Measurements from ENCODE around the gene PCSK4.

DNA sequence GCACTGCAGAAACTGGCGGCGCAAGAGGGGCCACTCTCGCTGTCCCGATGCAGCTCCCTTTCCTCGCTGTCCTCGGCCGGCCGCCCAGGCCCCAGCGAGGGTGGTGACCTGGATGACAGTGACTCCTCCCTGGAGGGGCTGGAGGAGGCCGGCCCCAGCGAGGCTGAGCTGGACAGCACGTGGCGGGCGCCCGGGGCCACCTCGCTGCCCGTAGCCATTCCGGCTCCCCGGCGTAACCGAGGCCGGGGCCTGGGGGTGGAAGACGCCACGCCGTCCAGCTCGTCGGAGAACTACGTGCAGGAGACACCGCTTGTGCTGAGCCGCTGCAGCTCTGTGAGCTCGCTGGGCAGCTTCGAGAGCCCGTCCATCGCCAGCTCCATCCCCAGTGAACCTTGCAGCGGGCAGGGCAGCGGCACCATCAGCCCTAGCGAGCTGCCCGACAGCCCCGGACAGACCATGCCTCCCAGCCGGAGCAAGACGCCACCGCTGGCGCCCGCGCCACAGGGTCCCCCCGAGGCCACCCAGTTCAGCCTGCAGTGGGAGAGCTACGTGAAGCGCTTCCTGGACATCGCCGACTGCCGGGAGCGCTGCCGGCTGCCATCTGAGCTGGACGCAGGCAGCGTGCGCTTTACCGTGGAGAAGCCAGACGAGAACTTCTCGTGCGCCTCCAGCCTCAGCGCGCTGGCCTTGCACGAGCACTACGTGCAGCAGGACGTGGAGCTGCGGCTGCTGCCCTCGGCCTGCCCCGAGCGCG lies 23.5 kb downstream of the PCSK4 start:
- TF ChIP-seq, protein P1, sequence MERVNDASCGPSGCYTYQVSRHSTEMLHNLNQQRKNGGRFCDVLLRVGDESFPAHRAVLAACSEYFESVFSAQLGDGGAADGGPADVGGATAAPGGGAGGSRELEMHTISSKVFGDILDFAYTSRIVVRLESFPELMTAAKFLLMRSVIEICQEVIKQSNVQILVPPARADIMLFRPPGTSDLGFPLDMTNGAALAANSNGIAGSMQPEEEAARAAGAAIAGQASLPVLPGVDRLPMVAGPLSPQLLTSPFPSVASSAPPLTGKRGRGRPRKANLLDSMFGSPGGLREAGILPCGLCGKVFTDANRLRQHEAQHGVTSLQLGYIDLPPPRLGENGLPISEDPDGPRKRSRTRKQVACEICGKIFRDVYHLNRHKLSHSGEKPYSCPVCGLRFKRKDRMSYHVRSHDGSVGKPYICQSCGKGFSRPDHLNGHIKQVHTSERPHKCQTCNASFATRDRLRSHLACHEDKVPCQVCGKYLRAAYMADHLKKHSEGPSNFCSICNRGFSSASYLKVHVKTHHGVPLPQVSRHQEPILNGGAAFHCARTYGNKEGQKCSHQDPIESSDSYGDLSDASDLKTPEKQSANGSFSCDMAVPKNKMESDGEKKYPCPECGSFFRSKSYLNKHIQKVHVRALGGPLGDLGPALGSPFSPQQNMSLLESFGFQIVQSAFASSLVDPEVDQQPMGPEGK (CRISPR knock-in tag; IDR thresholded peaks at IDR 0.05; ENCODE audit: borderline replicate concordance), result no peak
- TF ChIP-seq ZNF8 (CRISPR knock-in tag; IDR thresholded peaks at IDR 0.05) (no peak), ARNTL (CRISPR knock-in tag; IDR thresholded peaks at IDR 0.05; ENCODE audit: borderline replicate concordance, low read depth) (no peak), OSR1 (CRISPR knock-in tag; IDR thresholded peaks at IDR 0.05) (no peak), GLIS3 (CRISPR knock-in tag; IDR thresholded peaks at IDR 0.05) (no peak), ZNF565 (CRISPR knock-in tag; conservative IDR thresholded peaks at IDR 0.05; ENCODE audit: low read depth) (no peak), ZFP30 (CRISPR knock-in tag; IDR thresholded peaks at IDR 0.05) (no peak), ZNF70 (CRISPR knock-in tag; IDR thresholded peaks at IDR 0.05) (no peak), TOX (CRISPR knock-in tag; IDR thresholded peaks at IDR 0.05; ENCODE audit: borderline replicate concordance) (no peak)
- TF ChIP-seq, protein P2, sequence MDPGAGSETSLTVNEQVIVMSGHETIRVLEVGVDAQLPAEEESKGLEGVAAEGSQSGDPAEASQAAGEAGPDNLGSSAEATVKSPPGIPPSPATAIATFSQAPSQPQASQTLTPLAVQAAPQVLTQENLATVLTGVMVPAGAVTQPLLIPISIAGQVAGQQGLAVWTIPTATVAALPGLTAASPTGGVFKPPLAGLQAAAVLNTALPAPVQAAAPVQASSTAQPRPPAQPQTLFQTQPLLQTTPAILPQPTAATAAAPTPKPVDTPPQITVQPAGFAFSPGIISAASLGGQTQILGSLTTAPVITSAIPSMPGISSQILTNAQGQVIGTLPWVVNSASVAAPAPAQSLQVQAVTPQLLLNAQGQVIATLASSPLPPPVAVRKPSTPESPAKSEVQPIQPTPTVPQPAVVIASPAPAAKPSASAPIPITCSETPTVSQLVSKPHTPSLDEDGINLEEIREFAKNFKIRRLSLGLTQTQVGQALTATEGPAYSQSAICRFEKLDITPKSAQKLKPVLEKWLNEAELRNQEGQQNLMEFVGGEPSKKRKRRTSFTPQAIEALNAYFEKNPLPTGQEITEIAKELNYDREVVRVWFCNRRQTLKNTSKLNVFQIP (CRISPR knock-in tag; IDR thresholded peaks at IDR 0.05; ENCODE audit: borderline replicate concordance, low read depth), result no peak
- TF ChIP-seq, protein P3, sequence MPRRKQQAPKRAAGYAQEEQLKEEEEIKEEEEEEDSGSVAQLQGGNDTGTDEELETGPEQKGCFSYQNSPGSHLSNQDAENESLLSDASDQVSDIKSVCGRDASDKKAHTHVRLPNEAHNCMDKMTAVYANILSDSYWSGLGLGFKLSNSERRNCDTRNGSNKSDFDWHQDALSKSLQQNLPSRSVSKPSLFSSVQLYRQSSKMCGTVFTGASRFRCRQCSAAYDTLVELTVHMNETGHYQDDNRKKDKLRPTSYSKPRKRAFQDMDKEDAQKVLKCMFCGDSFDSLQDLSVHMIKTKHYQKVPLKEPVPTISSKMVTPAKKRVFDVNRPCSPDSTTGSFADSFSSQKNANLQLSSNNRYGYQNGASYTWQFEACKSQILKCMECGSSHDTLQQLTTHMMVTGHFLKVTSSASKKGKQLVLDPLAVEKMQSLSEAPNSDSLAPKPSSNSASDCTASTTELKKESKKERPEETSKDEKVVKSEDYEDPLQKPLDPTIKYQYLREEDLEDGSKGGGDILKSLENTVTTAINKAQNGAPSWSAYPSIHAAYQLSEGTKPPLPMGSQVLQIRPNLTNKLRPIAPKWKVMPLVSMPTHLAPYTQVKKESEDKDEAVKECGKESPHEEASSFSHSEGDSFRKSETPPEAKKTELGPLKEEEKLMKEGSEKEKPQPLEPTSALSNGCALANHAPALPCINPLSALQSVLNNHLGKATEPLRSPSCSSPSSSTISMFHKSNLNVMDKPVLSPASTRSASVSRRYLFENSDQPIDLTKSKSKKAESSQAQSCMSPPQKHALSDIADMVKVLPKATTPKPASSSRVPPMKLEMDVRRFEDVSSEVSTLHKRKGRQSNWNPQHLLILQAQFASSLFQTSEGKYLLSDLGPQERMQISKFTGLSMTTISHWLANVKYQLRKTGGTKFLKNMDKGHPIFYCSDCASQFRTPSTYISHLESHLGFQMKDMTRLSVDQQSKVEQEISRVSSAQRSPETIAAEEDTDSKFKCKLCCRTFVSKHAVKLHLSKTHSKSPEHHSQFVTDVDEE (CRISPR knock-in tag; IDR thresholded peaks at IDR 0.05), result no peak
- TF ChIP-seq, protein P4, sequence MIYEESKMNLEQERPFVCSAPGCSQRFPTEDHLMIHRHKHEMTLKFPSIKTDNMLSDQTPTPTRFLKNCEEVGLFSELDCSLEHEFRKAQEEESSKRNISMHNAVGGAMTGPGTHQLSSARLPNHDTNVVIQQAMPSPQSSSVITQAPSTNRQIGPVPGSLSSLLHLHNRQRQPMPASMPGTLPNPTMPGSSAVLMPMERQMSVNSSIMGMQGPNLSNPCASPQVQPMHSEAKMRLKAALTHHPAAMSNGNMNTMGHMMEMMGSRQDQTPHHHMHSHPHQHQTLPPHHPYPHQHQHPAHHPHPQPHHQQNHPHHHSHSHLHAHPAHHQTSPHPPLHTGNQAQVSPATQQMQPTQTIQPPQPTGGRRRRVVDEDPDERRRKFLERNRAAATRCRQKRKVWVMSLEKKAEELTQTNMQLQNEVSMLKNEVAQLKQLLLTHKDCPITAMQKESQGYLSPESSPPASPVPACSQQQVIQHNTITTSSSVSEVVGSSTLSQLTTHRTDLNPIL (CRISPR knock-in tag; IDR thresholded peaks at IDR 0.05; ENCODE audit: low read depth), result no peak

All from SK-N-SH treated with all-trans-retinoic acid at 6 μM for 48 hours (cell line).